Left cardiac atrium (tissue), 4 donors: ENCODE data around the gene ACAP3. TPM values are rescaled to one million over a fixed set of nuclear protein-coding genes. Genes with fewer than 3 reads are reported as not detected.

Experiments used
- ATAC-seq, 2 donors: fragments of 200-7000 bp; cut with Tn5 transposase; one replicate each; pipeline ENCODE4 v1.9.1; 2020; ENCODE audit warnings: mild to moderate bottlenecking in 2 of 2, moderate library complexity in 2 of 2
- DNase-seq: peaks from one replicate; pipeline ENCODE4 v3.0.0-alpha.2; 2020
- intact Hi-C, 2 donors: fragments of 100-400 bp; cut with DNase I; formaldehyde crosslinking; loops; one replicate each; pipeline versions ENCODE4 v1.14.1 to v1.15.1; 2022 to 2023
- long read RNA-seq: library from polyadenylated mRNA; unstranded; transcript quantifications from one replicate; pipeline ENCODE4 v2.0.0, GENCODE V29; 2021
- total RNA-seq, 2 donors: library from RNA; stranded (reverse); fragmentation: NEBNext Ultra II Directional; extraction: Animal tissue kit (Norgen Biotek cat#: 25700); gene quantifications; one replicate each; pipeline ENCODE4 v1.2.1, GENCODE V29; 2021
- donor health status: DM: no; HTN: yes; CAD: no.
- donor health status: DM: no; HTN: yes; CAD: no; lungs with severe emphysema.
- donor health status: DM: yes; HTN: yes; CAD: no.
- donor health status: Dilated cardiomyopathy.

The ACAP3 gene, protein sequence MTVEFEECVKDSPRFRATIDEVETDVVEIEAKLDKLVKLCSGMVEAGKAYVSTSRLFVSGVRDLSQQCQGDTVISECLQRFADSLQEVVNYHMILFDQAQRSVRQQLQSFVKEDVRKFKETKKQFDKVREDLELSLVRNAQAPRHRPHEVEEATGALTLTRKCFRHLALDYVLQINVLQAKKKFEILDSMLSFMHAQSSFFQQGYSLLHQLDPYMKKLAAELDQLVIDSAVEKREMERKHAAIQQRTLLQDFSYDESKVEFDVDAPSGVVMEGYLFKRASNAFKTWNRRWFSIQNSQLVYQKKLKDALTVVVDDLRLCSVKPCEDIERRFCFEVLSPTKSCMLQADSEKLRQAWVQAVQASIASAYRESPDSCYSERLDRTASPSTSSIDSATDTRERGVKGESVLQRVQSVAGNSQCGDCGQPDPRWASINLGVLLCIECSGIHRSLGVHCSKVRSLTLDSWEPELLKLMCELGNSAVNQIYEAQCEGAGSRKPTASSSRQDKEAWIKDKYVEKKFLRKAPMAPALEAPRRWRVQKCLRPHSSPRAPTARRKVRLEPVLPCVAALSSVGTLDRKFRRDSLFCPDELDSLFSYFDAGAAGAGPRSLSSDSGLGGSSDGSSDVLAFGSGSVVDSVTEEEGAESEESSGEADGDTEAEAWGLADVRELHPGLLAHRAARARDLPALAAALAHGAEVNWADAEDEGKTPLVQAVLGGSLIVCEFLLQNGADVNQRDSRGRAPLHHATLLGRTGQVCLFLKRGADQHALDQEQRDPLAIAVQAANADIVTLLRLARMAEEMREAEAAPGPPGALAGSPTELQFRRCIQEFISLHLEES
- total RNA-seq, result 10 to 100 TPM; 36.2 to 46.7 TPM
- long read RNA-seq, partial matches to known transcripts, result 2 of 8 reads
- long read RNA-seq, other reads (novel, unspliced or antisense), result 6 of 8 reads

DNA sequence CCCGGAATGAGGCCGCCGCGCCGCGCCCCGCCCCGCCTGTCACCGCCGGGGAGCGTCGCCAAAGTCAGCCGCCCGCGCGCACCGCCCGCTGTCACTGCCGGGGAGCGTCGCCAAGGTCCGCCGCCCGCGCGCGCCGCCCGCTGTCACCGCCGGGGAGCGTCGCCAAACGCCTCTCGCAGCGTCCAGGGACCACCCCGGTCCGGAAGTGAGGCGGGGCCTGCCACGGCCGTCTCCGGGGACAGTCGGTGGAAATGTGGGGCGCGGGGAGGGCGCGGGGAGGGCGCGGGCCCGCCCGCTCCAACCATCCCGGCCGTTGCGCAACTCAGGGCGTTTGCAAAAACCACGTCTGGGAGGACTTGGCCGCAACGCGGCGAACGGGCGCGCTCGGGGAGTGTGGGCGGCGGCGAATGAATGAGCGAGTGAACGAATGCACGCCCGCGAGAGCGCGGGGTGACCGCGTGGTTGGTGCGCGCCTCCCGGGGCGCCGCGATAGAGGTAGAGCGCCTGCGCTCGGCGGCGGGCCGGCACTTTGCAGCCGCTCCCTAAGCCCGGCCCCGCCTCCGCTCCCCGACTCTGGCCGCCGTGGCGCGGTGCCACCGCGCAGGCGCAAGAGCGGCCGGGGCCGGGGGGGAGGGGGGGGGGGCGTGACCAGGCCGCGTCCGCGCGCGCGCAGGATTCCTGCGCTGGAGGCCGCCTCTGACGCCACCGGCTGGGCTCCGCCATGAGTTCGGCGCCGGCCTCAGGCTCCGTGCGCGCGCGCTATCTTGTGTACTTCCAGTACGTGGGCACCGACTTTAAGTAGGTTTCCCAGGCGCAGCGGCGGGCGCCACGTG is at the start of gene ACAP3, which contains the start of gene PUSL1:
Gene ACAP3 (minus strand): TSS at position 8 of the 833 bp plus-strand sequence. CDS start 115 bp downstream, outside the sequence.
Gene PUSL1 (plus strand): TSS at position 675 of the 833 bp plus-strand sequence. CDS start 47 bp downstream, at position 722.
- DNase-seq (peak; percentile 94), ATAC-seq (peak; percentile 75 to 82)
- intact Hi-C loops, result no loop called here

DNA sequence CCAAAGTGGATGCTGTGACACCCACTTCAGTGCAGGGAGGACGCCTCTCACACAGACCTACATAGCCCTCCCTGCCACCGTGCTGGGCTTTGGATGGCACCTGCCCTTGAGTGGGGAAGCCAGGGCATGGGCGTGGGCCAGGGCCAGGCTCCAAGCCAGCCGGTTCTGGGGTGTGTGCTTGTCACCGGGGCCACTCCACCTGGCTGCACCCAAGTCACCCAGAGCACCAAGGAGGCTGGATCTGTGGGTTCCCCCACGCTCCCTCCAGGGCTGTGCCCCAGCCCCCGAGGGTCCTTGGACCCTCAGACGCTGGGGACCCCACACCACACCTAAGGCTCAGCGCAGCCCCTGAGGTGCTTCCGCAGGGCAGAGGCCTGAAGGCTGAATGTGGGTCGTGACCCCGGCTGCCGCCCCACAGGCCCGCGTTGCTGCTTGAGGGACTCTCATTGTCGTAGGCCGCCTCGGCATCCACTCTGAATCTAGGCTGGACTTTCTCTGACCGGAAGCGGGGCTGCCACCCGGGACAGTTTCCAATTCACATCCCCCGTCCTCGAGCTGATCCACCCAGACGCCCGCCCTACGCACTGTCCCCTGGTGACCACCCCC is 49.2 kb upstream of the ACAP3 start:
- no peak for ATAC-seq
- intact Hi-C loops, result no loop called here
- DNase-seq, result no peak

DNA sequence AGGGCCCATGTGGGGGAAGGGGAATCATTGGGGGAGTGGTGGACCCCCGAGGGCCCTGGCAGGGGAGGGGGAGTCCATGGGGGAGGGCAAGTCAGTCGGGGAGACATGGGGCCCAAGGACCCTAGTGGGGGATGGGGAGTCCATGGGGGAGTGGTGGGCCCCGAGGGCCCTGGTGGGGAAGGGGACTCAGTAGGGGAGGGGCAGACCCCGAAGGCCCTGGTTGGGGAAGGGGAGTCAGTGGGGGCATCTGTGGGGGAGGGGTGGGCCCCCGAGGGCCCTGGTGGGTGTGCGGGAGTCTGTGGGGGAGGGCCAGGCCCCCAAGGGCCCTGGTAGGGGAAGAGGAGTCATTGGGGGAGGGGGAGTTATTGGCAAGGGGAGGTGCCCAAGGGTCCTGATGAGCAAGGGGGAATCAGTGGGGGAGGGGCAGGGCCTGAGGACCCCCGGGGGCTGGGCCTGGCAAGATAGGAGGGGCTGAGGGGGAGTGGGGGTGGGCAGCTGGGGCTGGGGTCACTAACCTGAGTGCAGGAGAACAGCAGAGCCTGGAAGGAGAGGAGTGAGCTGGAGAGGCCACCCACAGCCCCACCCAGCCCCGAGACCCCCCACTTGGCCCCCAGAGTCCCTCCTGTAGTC is 48.6 kb upstream of the ACAP3 start:
- intact Hi-C loops, result no loop called here
- ATAC-seq (no peak), DNase-seq (no peak)

DNA sequence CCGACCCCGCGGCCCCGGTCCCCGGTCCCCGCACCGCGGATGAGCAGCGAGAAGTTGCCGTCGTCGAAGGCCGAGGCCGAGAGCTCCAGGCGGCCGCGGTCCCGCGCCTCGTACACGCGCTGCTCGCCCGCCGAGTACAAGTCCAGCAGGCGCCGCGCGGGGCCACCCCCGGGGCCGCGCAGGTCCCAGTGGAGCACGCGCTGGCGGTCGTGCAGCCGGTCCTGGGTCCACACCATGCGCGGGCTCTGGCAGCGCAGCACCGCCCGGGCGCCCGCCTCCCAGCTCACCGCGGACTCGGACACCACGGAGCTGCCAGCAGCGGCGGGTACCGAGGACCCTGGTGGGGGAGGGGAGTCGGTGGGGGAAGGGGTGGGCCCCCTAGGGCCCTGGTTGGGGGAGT is 47.7 kb upstream of the ACAP3 start:
- intact Hi-C loops, result no loop called here
- ATAC-seq (no peak), DNase-seq (no peak)

DNA sequence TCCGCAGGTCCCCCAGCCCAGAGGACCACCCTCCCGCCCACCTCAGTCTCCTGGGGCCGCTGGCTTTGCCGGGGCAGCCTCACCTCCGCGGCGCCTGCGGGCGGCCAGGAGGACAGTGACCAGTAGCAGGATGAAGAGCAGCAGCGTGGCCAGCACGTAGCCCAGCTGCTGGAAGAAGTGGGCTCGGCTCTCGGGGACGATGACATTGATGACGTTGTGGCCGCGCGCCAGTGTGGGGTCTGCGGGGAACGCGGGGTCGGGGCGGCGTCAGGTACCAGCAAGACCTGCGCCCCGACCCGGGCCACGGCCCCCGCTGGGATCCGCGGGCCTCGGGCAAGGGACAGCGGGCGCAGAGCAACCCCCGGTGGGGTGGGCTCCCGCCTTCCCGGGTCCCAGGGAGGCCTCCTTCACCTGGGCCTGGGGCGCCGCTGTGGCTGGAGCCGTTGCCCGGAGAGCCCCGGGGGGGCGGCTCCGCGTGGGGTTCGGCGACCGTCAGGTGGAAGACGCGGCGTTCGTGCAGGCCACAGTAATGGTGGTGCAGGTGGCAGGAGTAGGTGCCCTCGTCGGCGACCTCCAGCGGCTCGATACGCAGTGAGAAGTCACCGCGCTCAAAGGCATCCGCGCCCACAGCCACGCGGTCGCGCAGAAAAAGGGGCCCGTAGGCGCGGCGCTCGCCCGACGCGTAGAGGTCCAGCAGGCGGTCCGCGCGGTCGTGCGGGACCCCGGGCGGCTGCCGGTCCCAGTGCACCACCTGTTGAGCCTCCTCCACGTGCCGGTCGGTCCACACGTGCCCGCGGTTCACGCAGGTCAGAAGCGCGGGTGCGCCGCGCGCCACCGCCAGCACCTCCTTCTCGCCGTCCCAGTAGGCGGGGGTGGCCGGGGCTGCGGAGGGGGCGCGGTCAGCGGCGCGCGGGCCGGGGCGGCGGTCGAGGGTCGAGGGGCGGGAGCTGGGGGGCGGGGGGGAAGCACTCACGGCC is 46.8 kb upstream of the ACAP3 start:
- intact Hi-C loops, result no loop called here
- ATAC-seq, result no peak

DNA sequence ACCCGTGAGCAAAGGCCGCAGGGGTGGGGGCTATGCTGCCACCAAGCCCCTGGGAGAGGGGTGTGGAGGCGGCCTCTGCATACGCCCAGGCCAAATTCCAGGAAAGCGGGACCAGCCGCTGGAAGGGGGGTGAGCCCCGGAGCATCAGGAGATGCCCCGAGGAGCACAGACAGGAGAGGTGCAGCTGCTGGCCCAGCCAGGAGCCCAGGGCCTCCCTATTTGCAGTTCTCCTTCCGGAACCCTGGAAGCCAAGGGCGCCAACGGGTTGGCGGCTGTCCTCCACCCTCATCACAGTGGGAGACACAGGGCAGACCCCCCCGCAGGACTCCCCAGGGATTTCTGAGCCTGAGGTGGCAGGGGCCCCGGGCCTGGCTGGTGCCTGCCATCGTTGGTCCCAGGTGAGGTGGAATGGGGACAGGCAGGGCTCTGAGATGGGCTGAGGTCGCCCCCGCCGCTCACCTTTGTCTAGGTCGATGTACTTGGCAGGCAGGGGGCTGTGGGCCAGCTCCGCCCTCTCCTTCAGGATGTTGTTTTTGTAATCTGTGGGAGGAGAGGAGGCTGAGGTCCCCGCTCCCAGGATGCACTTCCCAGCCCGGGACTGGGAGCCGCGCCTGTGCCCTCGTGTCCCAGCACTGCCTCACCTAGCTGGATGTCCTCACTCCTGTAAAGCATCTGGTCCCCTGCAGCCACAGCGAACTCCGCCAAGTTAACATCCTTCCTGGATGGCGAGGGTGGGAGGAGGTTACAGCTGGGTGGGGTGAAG is 45.8 kb upstream of the ACAP3 start:
- intact Hi-C loops, result no loop called here
- no peak for DNase-seq
- no peak for ATAC-seq

More for the DNA sequence above, 46.8 kb upstream of the ACAP3 start:
- no peak for DNase-seq

DNA sequence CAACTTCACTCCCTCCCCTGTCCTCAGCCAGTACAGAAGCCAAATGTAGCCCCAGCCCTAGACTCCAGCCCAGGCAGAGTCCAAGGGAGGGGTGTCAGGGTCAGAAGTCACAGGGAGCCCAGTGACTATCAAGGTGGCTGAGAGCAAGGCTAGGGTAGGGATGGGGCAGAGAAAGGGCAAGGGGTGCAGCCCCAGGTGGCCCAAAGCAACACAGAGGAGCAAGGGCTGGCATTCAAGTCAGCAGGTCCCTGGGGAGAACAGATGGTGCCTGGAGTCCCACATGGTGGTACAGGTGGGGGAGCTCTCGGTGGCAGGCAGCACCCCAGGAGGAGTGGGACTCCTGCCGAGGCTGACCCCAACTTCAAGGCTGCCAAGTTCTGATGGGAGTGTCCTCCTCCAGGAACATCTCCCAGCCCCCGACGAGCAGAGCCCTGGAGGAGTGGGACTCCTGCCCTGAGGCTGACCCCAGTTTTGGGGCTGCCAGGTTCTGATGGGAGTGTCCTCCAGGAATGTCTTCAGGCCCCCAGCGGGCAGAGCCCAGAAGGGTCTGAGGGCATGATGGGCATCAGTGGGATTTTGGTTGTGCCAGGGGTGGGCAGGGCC is 45.2 kb upstream of the ACAP3 start:
- no peak for ATAC-seq
- DNase-seq, result no peak
- intact Hi-C loops, result no loop called here

DNA sequence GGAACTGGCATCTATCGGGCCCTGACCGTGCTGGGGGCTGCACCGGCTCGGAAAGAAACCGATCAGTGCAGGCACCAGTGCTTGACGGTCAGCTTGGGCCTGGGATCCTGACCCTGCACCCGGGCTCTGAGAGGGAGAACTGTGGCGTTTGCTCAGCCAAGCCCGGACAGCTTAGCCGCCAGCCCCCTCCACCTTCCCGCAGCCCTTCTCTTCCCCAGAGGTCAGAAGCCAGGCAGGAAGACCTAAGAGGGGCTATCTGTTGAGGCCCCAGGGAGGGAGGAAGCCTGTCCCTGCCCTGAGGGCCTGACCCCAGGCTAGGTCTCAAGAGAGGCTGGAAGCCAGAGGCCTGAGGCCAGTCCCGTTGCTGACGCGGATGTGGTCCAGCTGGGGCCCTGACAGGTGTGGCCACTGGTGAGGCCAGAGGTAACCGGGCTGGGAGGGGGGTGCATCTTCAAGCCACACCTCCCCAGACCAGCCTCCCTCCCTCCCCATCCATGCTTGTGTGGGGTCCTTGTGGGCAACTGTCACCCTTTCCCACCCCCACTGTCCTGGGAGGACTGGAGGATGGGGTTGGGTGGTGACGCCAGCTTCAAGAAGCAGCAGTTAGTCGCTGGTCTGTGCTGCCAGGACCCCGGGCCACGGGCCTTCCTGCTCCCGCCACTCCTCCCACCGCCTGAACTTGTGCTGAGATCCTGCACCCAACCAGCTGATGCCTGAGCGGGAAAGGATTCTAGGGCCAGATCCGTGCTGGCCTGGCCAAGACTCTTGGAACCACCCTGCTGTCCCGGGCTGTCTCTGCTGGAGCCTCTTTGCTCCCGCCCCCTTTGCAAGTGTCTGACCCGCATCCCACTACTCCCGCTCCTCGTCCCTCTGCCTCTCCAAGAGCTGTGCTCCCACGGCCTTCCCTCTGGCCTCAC is 44.0 kb upstream of the ACAP3 start:
- intact Hi-C loops, result no loop called here
- peak; percentile 19 to 23 for ATAC-seq
- DNase-seq, result peak; percentile 58

DNA sequence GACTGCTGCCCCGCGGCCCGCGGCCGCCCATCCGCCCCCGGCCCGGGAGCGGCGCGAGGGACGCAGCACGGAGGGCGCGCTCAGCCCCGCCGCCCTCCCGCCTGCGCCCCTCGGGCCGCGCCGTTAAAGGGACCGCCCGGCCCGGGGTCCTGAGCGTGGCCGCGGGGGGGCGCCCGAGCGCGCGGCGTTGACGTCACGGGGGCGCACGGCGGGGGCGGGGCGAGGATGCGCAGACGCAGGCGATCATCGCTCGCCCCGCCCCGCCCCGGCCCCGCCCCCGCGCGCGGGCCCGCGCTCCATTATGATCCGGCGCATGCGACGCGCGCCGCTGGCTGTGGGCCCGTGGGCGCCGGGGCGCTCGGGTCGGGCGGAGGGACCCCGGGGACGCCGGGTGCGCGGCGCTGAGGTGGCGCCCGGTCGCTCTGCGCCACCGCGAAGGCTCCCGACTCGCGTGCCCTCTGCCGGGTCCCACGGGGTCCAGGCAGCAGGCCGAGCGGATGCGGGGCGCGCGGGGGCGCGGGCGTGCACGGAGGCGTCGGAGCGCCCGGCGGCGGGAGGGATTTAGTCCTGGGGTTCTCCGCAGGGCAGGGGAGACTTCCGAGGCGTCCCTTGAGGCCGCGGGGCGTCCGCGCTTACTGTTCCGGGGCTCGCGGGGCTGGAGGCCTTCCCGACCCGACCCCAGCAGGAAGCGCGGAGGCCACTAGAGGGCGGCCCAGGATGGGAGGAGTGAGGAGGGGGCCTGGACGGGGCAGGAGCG is 41.7 kb upstream of the ACAP3 start, which contains the start of gene DVL1:
Gene DVL1 (minus strand): TSS at position 163 of the 757 bp plus-strand sequence. CDS start 353 bp downstream, outside the sequence.
- peak; percentile 72 for DNase-seq
- ATAC-seq, result peak; percentile 20 to 69
- intact Hi-C loops, result no loop called here

DNA sequence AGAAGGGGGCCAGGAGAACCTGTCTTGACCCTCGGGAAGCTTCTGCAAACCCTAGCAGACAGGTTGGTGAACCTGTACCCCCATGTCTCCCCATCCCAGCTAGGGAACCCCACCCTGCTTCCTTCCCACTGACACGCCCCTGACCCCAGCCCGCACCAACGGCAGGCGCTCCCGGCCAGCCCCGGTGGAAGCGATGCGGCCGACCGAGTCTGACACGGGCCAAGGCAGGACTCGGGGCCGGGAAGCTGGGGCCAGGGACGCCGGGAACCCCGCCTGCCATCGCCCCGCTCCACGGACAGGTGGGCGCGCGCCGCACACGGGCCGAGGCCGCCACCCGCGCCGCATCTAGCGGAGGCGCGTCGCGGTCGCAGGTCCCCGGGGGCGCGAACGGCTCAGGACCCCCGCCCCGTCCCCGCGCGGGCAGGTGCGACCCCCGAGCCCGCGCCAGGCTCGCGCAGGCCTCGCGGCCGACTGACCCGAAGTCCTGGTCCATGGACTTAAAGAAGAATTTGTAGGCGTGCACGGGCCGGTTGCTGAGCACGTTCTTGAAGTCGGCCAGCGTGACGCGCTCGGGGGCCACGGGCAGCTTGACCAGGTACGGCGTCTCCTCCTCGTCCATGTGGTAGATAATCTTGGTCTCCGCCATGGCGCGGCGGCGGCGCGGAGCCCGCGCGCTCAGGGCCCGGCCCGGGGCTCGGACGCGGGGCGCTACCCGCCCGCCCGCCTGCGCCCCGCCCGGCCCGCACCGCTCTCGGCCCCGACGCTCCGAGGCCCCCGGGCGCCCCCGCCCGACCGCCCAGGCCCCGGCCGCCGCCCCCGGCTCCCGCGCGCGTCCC is 40.9 kb upstream of the ACAP3 start:
- intact Hi-C loops, result no loop called here
- DNase-seq, result no peak
- ATAC-seq, result peak in 1 of 2 donors; percentile 2

DNA sequence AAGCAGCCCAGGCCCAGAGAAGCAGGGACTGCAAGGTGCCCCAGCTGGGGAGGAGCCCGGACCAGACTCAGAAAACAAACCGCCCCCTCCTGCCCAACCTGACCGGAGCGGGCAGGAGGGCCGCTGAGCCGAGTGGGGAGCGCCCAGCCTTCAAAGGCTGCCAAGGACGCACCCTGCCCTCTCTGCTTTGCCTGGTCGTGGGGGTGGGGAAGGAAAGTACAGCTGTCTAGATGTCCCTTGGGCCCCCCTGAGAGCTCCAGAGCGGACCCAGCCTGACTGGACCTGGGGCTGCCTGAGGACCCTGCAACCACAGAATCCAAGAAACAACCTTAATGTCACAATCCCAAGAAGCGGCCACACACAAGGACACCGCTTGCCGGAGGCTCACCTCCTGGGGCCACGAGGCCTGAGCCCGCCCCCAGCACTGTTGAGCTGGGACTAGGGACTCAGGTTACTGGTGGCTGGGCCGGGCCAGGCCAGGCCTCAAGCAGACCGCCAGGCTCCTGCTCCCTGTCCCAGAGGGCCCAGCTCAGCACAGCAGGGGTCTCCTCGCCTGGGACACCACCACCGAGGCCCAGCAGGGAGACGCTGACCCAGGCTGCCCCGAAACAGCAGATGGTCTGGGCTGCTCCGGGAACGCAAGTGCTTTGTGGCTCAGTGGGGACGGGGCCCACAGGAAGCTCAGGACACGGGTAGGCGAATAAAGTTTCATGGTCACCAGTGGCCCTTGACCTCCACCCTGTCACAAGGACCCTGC is 40.1 kb upstream of the ACAP3 start:
- peak; percentile 14 to 17 for ATAC-seq
- DNase-seq, result no peak
- intact Hi-C loops, result no loop called here

DNA sequence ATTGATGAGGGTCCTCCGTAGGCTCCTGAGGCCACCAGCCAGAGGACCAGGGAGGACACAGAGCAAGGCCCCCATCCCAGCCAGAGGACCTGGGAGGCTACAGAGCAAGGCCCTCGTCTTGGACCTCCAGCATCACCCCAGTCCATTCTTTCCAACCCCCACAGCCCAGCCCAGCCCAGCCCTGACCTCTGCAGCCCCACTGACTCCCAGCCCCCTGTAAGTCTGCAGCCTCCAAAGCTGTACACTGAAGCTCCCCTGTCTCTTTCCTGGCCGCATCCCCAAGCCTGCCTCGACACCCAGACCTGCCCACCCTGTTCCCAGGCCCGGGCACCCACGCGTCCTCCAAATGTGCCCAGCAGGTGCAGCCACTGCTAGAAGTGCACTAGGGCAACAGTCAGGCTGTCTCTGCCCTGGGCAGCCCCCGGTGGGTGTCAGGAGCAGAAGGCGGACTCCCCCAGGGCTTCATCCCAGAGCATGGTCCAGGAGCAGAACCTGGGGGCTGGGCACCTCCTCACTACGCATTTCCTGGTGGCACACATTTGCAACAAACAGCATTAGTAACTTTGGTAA is 39.4 kb upstream of the ACAP3 start:
- intact Hi-C loops, result no loop called here
- no peak for DNase-seq
- no peak for ATAC-seq
